ENCODE measurements around the gene NT5C2. TPM values are rescaled to one million over a fixed set of nuclear protein-coding genes. Genes with fewer than 3 reads are reported as not detected.

NT5C2 gene
- total RNA-seq, 1 donor from 2014 or later, result 21.3 TPM

GRCh38 chr10:103125323-103126267, 67.5 kb downstream of the NT5C2 start:
- ATAC-seq, result no peak
- no peak for DNase-seq (ENCODE audit: low spot score)

- ATAC-seq (no peak), DNase-seq (ENCODE audit: low spot score) (no peak)
Observed at GRCh38 chr10:103124420-103125096, 68.5 kb downstream of the NT5C2 start.

- no peak for ATAC-seq
Observed at GRCh38 chr10:103123282-103124024, 69.6 kb downstream of the NT5C2 start.

GRCh38 chr10:103120977-103121735, 71.9 kb downstream of the NT5C2 start:
- DNase-seq (ENCODE audit: low spot score) (peak; percentile 57), ATAC-seq (peak; percentile 88)

More at GRCh38 chr10:103123282-103124024, 69.6 kb downstream of the NT5C2 start:
- no peak for DNase-seq (ENCODE audit: low spot score)

GRCh38 chr10:103120546-103120945, 72.5 kb downstream of the NT5C2 start:
- ATAC-seq (no peak), DNase-seq (ENCODE audit: low spot score) (no peak)

- DNase-seq (ENCODE audit: low spot score) (no peak), ATAC-seq (peak; percentile 22)
Observed at GRCh38 chr10:103117247-103117646, 75.8 kb downstream of the NT5C2 start.

- ATAC-seq (no peak), DNase-seq (ENCODE audit: low spot score) (no peak)
Observed at GRCh38 chr10:103114876-103115275, 78.2 kb downstream of the NT5C2 start.

GRCh38 chr10:103111918-103112877, 80.9 kb downstream of the NT5C2 start:
- DNase-seq (ENCODE audit: low spot score) (no peak), ATAC-seq (peak; percentile 12)

GRCh38 chr10:103111031-103111917, 81.8 kb downstream of the NT5C2 start:
- ATAC-seq, result peak; percentile 72
- no peak for DNase-seq (ENCODE audit: low spot score)

- DNase-seq (ENCODE audit: low spot score), result no peak
- ATAC-seq, result no peak
Observed at GRCh38 chr10:103110407-103110806, 82.7 kb downstream of the NT5C2 start.

- ATAC-seq, result no peak
Observed at GRCh38 chr10:103109821-103110220, 83.3 kb downstream of the NT5C2 start.

GRCh38 chr10:103106539-103106938, 86.5 kb downstream of the NT5C2 start:
- no peak for ATAC-seq
- no peak for DNase-seq (ENCODE audit: low spot score)

More at GRCh38 chr10:103109821-103110220, 83.3 kb downstream of the NT5C2 start:
- no peak for DNase-seq (ENCODE audit: low spot score)

GRCh38 chr10:103105462-103105861, 87.6 kb downstream of the NT5C2 start:
- DNase-seq (ENCODE audit: low spot score), result no peak

GRCh38 chr10:103104721-103105120, 88.4 kb downstream of the NT5C2 start:
- DNase-seq (ENCODE audit: low spot score) (no peak), ATAC-seq (no peak)

More at GRCh38 chr10:103105462-103105861, 87.6 kb downstream of the NT5C2 start:
- ATAC-seq, result no peak

GRCh38 chr10:103103989-103104388, 89.1 kb downstream of the NT5C2 start:
- no peak for DNase-seq (ENCODE audit: low spot score)
- no peak for ATAC-seq

GRCh38 chr10:103102195-103102594, 90.9 kb downstream of the NT5C2 start:
- DNase-seq (ENCODE audit: low spot score), result no peak
- no peak for ATAC-seq

- ATAC-seq (no peak), DNase-seq (ENCODE audit: low spot score) (no peak)
Observed at GRCh38 chr10:103100620-103101019, 92.5 kb downstream of the NT5C2 start.

GRCh38 chr10:103098240-103098639, 94.8 kb downstream of the NT5C2 start:
- no peak for DNase-seq (ENCODE audit: low spot score)
- no peak for ATAC-seq

Data from left lobe of liver (tissue), 2 donors.